ENCODE results near the gene LRFN5.

DNA sequence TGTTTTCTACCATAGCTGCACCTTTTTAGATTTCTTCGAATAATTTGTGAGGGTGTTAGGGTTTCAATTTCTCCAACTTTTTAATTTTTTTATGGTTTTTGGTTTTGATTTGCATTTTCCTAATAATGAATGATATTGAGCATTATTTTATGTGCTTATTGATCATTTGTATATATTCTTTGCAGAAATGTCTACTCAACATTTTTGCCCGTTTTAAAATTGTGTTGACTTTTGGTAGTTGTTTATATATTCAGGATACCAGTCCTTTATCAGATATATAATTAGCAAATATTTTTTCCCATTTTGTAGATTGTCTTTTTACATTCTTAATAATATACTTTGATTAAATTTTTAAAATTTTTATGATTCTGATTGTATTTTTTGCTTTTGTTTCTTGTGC is 306.7 kb downstream of the LRFN5 start:
- TF ChIP-seq POLR2AphosphoS5 (IDR thresholded peaks at IDR 0.05; ENCODE audit: low read depth) (no peak), EZH2phosphoT487 (IDR thresholded peaks at IDR 0.05; ENCODE audit: unreplicated experiment) (no peak), EZH2 (IDR thresholded peaks at IDR 0.05; ENCODE audit: low read depth, unreplicated experiment) (no peak), NANOG (IDR thresholded peaks at IDR 0.05; ENCODE audit: borderline replicate concordance) (no peak)
- TF ChIP-seq, protein P1, sequence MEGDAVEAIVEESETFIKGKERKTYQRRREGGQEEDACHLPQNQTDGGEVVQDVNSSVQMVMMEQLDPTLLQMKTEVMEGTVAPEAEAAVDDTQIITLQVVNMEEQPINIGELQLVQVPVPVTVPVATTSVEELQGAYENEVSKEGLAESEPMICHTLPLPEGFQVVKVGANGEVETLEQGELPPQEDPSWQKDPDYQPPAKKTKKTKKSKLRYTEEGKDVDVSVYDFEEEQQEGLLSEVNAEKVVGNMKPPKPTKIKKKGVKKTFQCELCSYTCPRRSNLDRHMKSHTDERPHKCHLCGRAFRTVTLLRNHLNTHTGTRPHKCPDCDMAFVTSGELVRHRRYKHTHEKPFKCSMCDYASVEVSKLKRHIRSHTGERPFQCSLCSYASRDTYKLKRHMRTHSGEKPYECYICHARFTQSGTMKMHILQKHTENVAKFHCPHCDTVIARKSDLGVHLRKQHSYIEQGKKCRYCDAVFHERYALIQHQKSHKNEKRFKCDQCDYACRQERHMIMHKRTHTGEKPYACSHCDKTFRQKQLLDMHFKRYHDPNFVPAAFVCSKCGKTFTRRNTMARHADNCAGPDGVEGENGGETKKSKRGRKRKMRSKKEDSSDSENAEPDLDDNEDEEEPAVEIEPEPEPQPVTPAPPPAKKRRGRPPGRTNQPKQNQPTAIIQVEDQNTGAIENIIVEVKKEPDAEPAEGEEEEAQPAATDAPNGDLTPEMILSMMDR (conservative IDR thresholded peaks at IDR 0.05; ENCODE audit: low read depth in 2 of 2) = no peak
- TF ChIP-seq, protein P2, sequence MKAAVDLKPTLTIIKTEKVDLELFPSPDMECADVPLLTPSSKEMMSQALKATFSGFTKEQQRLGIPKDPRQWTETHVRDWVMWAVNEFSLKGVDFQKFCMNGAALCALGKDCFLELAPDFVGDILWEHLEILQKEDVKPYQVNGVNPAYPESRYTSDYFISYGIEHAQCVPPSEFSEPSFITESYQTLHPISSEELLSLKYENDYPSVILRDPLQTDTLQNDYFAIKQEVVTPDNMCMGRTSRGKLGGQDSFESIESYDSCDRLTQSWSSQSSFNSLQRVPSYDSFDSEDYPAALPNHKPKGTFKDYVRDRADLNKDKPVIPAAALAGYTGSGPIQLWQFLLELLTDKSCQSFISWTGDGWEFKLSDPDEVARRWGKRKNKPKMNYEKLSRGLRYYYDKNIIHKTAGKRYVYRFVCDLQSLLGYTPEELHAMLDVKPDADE (IDR thresholded peaks at IDR 0.05) = no peak

All from GM23338 (cell line).